GM19467 (cell line): ENCODE measurements around the gene RNF138.
"Not testable (repeated sequence)": the region's sequence is repeated elsewhere in the genome, so short reads cannot be mapped to it uniquely, and the experiment has no call there.

Experiments used
- ATAC-seq: cut with Tn5 transposase; IDR thresholded peaks from one replicate; pipeline ENCODE4 v1.9.1; 2021; ENCODE audit warnings: mild to moderate bottlenecking, moderate library complexity; ENCODE audit not compliant: unreplicated experiment

The RNF138 gene

DNA sequence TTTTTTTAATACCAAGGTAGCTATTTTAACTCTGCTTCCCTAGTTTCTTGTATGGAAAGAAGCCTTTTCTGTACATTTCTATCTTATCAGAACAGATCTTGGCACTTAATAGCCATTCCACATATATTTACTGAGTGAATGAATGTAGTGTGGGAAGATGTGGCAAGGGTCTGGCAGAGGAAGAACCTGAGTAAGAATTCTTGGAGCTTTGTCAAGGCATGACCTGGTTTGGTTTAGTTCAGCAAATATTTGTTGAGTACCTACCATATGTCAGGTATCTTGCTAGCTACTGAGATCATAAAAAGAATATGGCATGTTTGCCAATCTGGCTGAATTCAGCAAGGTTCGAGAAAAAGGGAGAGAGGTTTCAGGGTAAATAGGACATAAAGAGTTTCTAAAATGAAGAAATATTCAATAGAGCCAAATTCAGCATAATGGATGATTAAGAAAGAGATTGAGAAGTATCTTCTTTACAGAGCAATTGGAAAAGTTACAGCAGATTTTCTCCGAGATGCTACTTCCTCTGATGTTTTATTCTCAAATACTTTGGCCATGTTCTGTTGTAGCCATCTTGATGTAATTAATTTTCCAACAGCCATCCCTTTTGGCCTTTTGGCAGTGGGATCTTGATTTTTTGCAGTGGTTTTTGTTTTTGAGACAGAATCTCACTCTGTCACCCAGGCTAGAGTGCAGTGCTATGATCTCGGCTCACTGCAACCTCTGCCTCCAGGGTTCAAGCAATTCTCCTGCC lies 76.5 kb downstream of the RNF138 start:
- no peak for ATAC-seq

DNA sequence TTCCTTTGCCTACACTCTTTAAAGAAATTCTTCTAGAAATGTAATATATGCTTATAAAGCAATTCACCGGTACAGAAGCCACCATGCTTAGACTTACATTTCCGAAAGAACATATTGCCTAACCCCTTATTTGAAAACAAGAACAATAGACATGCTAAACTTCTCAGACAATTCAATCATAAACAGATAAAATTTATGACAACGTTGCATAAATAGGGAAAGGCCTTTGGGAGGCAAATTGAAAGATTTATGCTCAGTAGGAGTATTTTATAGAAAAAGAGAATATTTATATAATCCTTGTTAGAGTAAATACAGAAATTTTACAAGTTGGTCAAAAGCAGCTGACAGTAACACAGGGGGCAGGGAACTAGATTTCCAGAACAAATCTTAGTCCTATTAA lies 82.0 kb downstream of the RNF138 start:
- no peak for ATAC-seq

DNA sequence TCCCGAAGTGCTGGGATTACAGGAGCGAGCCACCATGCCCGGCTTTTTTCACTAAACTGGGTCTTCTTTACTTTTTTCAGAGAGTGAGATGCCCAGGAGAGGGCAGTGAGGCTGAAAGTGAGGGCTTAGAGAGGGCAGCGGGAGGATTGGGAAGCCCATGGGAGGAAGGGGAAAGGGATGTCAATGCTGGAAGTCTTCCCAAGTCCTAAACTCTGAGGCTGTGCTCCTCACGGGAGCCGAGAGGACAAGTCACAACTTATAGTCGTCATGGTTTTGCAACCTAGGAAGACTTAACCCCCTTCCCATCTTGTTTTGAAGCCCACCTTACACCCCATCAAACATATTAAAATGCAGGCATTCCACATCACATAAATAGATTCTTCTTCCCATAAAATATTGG lies 83.0 kb downstream of the RNF138 start:
- ATAC-seq = no peak

DNA sequence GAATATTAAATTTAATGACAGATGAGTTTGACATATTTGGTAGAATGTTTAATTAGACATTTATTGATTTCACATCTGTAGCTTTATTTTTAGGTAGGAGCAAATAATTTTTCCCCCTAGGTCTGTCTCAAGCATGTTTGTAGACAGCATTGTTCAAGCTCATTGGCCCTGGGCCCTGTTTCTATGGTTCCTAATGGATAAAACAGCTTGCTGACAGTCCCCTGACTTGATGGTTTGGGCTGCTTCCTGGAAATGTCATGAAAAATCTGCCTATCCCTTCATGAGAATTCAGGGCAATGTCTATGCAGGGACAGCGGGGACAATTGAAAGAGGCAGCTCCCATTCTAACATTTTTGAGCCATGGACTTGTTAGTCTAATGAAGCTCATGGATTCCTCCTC lies 83.6 kb downstream of the RNF138 start:
- ATAC-seq = no peak

DNA sequence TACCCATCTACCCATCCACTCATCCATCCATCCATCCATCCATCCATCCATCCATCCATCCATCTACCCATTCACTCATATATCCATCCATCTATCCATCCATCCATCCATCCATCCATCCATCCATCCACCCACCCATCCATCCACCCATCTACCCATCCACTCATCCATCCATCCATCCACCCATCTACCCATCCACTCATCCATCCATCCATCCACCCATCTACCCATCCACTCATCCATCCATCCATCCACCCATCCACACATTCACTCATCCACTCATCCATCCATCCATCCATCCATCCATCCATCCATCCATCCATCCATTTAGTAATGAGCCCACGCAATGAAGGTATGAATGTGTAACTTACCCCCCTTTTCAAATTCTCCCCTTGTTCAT lies 85.1 kb downstream of the RNF138 start:
- ATAC-seq = not testable (repeated sequence)

DNA sequence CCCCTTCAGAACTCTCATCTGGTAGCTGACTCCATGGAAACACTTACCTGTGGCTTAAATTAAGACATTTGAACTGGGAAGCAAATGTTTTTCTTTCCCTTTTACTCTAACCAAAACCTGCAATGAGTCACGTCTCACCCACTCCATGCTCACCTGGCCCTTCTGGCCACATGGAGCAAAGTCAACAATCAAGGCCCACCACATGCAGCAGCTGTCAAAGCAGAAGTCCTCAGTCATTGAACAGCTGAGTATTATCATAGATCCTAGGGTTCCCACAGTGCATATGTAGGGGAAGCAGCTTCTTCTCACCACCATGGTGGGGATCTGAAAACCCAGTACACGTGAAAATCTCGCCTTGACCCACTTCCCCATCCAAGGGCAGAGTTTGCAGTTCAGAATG lies 85.9 kb downstream of the RNF138 start:
- no peak for ATAC-seq
